ENCODE data around the gene FRMD5.

- no peak for TF ChIP-seq EP300 (conservative IDR thresholded peaks at IDR 0.05; ENCODE audit: poor library complexity, severe bottlenecking)
- TF ChIP-seq MXI1 (conservative IDR thresholded peaks at IDR 0.05; ENCODE audit: poor library complexity, severe bottlenecking): no peak
- no peak for TF ChIP-seq EZH2 (IDR thresholded peaks at IDR 0.05; ENCODE audit: borderline replicate concordance, insufficient read depth, low read length, poor library complexity, severe bottlenecking)
- TF ChIP-seq, protein P1, sequence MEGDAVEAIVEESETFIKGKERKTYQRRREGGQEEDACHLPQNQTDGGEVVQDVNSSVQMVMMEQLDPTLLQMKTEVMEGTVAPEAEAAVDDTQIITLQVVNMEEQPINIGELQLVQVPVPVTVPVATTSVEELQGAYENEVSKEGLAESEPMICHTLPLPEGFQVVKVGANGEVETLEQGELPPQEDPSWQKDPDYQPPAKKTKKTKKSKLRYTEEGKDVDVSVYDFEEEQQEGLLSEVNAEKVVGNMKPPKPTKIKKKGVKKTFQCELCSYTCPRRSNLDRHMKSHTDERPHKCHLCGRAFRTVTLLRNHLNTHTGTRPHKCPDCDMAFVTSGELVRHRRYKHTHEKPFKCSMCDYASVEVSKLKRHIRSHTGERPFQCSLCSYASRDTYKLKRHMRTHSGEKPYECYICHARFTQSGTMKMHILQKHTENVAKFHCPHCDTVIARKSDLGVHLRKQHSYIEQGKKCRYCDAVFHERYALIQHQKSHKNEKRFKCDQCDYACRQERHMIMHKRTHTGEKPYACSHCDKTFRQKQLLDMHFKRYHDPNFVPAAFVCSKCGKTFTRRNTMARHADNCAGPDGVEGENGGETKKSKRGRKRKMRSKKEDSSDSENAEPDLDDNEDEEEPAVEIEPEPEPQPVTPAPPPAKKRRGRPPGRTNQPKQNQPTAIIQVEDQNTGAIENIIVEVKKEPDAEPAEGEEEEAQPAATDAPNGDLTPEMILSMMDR (IDR thresholded peaks at IDR 0.05; ENCODE audit: poor library complexity, severe bottlenecking): no peak
- no peak for TF ChIP-seq POLR2AphosphoS5 (IDR thresholded peaks at IDR 0.05)
- TF ChIP-seq REST (IDR thresholded peaks at IDR 0.05; ENCODE audit: borderline replicate concordance): no peak
Observed at GRCh38 chr15:43845421-43845820, 349.6 kb downstream of the FRMD5 start.

All from neural cell (in vitro differentiated cells).